T47D (cell line): Measurements from ENCODE around the gene SELENON.

ENCODE experiments used
- DNase-seq, 2 experiments: peaks; one replicate each; pipeline versions ENCODE4 v3.0.0 to v3.0.0-alpha.2; 2011 to 2012; ENCODE audit warnings: low read depth in 1 of 2, low spot score in 1 of 2
- JUND ChIP-seq: IDR thresholded peaks from 2 replicates; pipeline ENCODE4 v1.6.1; 2012; ENCODE audit warnings: low read depth
- in situ Hi-C: cut with HindIII; loops from 2 replicates; pipeline ENCODE4 v1.10.0; 2016; ENCODE audit warnings: low sequenced_read_pairs, low pct_unique_long_range_greater_than_20kb

Gene SELENON

DNA sequence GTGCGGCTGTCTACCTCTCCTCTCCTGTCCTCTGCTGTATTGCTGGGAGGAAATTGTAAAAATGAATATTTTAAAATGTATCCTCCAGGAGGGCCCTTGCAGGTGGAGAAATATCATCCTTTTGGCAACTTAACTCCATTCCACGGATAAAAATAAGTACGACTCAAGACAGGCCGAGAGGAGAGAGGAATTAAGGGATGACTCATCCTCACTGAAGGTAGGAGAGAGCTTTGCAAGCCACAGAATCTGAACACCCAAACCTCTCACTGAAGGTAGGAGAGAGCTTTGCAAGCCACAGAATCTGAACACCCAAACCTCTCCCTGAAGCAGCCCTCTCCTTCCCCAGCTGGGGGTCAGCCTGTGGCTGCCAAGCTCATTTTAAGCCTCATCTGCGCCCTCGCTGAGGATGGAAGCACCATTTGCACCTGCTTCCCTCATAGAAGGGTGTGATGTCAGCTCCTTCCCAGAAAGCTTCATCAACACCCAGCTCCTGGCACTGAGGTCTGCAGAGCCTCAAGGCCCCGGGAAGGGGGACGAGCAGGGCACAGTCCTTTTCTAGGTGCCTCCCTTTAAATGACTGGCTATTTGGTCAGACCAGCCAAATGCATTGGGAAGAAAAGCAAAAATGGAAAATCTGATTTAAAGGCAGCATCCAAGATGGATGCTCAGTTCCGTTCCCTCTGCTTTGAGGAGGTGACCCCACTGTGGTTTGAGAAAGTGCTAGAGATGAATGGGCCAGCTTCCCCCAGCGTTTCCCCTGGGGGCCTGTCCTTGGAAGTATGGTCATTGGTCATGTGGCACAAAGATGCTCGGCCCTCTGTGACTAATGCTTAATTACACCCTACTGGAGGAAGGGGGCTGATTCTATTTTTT is 12.9 kb upstream of the SELENON start:
- in situ Hi-C loops: no loop called here
- DNase-seq: no peak
- no peak for TF ChIP-seq JUND

DNA sequence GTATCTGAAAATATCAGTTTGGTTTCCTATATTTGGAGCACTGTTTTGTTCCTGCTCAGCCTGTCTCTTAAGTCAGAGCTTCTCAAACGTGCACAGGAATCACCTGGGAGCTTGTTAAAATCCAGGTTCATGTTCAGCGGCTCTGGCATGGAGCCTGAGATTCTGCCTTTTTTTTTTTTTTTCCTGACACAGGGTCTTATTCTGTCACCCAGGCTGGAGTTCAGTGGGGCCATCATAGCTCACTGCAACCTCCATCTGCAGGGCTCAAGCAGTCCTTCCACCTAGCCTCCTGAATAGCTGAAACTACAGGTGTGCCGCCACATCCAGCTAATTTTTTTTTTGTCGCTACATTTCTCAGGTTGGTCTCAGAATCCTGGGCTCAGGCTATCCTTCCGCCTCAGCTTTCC is 12.2 kb upstream of the SELENON start:
- no peak for DNase-seq
- in situ Hi-C loops: no loop called here
- TF ChIP-seq JUND: no peak

DNA sequence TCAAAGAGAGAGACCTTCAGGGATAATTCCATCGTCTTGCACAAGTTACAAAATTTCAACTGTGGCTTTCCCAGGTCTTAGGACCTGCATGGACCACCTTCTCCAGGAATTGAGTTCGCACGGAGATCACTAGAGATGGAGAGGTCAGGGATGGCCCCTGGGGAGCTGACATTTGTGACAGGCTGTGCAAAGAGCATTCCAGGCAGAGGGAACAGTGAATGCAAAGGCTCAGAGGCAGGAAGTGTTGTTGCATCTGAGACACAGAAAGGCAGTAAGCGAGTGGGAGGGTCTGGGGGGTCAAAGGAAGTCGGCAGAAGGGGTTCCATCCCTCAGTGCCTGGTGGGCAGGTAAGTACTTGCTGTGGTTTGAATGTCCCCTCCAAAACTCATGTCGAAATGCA is 9.5 kb upstream of the SELENON start:
- TF ChIP-seq JUND: no peak
- in situ Hi-C loops: no loop called here
- no peak for DNase-seq

DNA sequence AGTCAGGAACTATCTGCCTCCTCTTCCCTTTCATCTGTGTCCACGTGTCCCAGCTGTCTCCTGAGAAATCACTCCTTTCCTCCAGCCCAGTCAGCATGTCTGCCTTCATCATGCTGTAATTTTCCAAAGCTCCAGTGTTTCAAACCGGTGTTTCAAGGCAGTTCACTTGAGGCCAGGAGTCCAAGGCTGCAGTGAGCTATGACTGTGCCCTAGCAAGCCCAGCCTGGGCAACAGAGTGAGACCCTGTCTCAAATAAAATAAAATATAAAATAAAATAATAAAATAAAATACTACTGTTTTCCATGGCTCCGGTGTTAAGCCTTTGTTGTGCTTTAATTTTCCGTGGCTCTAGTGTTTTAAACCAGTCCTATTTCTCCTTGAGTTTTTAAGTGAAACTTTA is 7.9 kb upstream of the SELENON start:
- TF ChIP-seq JUND: no peak
- in situ Hi-C loops: no loop called here
- DNase-seq: no peak

DNA sequence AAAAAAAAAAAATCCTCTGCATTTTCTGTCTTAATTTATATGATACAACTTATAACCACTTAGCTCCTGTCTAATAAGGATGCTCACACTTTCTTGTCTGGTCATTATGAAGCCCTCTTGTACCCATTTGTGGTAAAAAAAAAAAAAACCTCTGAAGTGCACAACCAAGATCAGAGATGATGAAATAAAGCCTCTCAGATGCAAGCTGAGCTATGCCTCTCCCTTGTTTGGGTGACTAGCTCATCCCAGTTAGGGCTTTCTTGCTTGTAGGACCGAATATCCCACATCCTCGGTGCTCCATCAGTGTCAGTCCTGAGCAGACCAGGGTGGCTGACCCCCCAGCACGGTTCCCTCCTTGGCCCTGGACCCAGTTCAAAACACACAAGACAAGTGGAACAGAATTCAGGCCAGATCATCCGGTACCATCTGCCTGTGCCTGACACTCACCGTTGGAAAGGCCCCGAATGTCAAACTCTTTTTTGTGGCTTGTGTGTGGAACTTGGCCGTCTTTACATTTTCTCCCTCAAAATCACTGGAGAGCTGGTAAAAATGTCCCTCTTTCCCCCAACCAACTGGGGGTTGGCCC is 6.3 kb upstream of the SELENON start:
- DNase-seq: no peak
- no peak for TF ChIP-seq JUND
- in situ Hi-C loops: no loop called here

DNA sequence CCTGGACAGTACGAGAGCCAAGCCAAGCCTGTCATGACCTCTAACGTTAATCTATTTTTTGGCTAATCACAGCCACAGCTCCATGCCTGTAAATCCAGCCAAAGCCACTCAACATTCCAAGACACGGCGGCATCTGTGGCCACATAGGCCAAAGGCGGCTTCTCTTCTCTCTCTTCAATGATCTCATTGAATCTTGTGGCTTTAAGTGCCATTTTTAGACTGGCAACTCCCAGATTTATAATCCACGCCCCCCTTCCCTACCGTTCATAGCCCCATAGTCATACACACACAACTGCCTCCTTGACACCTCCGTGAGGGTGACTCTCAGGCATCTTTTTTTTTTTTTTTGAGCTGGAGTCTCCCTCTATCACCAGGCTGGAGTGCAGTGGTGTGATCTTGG is 5.7 kb upstream of the SELENON start:
- no peak for DNase-seq
- in situ Hi-C loops: no loop called here
- no peak for TF ChIP-seq JUND

DNA sequence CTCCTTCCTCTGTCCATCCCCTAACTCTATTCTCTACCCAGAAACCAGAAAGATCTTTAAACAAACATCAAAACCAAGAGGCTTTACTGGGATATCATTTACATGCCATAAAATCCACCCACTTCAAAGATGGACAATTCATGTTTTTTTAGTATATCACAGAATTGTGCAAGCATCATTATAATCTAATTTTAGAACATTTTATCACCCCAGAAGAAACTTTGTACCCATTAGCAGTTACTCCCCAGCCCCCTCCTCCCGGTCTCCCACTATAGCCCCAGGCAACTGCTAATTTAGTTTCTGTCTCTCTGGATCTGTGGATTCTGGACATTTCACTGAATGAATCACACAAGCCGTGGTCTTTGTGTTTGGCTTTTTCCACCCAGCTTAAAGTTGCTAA is 4.8 kb upstream of the SELENON start:
- in situ Hi-C loops: no loop called here
- DNase-seq: no peak

DNA sequence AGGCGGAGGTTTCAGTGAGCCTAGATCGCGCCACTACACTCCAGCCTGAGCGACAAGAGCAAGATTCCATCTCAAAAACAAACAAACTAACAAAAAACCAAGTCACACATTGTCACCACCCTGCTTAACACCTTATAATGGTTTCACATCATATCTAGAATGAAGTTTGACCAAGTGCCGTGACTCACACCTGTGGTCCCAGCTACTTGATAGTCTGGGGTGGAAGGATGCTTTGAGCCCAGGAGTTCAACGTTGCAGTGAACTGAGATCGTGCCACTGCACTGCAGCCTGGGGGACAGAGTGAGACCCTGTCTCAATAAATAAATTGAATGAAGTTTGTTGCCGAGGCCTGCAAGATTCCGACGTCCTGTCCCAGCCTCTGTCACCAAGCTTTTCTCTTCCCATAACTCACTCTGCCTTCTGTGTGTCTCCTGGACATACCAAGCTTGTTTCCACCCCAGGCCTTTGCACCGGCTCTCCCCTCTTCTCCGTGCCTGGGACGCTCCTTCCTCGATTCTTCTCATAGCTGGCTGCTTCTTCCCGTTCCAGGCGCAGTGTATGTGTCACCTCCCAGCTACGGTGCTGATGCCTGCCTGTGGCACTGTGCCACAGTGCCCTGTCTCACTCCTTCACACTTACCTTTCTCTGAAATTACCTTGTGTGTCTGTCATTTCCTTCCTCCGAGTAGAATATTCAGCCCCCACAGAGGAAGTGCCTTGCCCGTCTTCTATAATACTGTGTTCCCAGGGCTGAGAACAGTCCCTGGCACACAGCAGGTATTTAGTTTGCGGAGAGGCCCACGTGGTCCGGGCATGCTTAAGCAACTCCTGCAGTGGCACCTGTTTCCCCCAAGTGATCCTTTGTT is 3.8 kb upstream of the SELENON start:
- no peak for TF ChIP-seq JUND
- no peak for DNase-seq
- in situ Hi-C loops: no loop called here

More for the DNA sequence above, 4.8 kb upstream of the SELENON start:
- TF ChIP-seq JUND: no peak

DNA sequence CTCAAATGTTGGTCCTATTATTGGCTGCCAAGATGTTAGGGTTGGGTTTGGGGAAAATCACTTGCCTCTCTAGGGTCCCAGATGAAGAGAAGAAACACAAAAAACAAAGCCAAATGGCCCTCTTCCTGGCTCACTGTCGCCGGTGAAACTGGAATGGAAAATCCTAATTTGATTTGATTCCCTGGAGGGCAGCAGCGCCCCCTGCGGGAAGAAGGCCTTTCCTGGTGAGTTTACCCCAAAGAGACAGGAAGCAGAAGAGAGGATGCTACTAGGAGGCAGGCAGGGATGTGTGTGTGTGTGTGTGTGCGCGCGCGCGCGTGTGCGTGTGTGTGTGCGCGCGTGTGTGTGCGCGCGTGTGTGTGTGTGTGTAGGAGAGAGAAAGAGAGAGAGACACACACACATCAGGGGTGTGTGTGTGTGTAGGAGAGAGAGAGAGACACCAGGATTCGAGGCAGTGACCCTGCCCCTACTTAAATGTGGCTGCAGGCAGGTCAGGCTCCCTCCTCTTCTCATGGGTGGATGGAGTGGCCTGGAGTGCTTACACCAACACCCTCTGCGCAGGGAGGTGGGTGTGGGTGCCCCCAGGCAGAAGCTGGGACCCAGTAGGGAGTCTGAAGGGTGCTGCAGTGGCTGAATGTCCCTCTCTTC is 3.1 kb upstream of the SELENON start:
- no peak for TF ChIP-seq JUND
- DNase-seq: peak; percentile 72 to 86
- in situ Hi-C loops: no loop called here

DNA sequence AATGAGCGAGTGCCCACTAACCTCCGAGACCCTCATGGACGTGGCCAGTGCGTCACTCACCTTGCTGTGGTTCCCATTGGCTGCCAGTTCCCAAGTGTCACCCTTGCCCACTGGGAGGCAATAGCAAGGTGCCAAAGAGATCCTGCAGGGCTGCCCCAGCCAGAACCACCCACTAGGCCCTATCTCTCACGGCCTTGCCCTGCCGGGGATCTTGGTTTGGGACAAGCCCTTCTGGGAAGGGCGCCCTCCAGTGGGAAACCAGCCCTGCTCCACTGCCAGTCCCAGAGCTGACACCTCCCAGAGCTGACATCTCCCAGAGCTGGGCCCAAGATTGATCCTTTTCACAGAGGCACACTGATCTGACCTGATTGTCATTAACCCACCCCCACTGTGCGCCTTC is 2.1 kb upstream of the SELENON start:
- in situ Hi-C loops: no loop called here
- DNase-seq: peak in 1 of 2 experiments; percentile 46
- TF ChIP-seq JUND: no peak

DNA sequence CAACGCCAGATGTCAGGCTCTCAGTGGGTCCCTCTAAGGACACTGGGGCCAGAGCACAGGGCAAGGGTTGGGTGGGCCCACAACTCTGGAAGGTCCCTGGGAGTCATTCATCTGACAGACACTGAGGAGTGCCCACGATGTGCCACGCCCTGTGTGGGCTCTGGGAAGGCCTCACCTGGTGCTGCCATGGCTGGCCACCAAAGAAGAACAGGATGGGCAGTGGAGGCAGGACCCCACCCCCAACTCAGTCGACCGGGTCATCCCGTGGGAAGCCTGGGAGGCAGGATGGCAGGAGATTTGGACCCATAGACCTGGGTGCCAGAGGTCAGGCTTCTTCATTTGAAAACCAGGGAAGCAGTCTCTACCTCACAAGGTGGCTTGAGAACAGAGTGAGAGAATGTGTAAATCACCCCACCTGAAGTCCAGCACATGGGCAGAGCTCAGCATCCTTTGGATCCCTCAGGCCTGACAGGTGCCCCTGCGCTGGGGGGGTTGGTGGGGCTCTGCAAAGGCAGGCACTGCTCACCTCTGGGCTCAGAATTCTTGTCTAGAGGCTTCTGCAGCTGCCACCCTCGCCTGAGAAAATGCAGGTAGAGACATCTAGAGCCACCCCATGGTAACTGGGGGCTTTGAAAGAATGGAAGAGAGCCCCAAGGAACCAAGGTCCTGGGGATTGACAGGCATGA is 1.2 kb upstream of the SELENON start:
- DNase-seq: no peak
- TF ChIP-seq JUND: no peak
- in situ Hi-C loops: no loop called here
